ENCODE data around the gene EGFL8.
"Not testable (repeated sequence)": the region's sequence is repeated elsewhere in the genome, so short reads cannot be mapped to it uniquely, and the experiment has no call there.

EGFL8 gene

DNA sequence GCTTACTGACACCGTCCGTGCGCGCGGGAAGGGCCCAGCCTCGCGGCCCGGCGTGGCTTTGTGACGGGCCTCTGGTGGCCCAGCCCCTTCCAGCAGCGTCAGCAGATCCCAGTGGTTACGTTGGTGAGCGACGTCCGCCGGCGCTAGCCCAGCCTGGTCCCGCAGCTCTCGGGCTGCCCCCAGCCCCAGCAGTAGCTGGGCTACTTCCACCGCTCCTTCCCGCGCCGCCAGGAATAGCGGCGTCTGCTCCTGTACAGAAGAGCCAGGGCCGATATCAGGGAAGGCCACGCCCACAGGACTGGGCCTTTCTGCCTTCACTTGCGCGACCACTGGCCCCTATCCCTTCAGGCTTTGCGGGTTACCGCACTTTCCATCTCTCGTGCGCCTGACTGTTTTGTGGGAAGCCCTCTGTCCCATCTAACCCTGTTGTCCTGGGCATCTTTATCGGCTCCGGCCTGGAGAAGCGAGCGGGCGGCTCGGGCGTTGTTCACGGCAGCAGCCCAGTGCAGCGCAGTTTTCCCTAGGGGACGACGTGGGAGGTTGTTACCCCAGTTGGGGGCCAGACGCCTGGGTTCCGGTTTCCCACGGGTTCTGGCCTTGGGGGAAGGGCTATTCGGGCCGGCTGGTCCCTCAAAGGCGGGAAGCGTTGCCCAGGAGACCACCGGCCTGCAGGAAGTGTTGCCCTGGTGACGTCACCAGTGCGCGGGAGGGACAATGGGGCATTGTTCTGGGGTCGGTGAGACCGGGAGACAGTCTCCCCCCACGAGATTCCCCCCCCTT lies 31.7 kb downstream of the EGFL8 start:
- DNase-seq (ENCODE audit: low read depth in 2 of 2), result peak in 1 of 2 experiments; percentile 59

DNA sequence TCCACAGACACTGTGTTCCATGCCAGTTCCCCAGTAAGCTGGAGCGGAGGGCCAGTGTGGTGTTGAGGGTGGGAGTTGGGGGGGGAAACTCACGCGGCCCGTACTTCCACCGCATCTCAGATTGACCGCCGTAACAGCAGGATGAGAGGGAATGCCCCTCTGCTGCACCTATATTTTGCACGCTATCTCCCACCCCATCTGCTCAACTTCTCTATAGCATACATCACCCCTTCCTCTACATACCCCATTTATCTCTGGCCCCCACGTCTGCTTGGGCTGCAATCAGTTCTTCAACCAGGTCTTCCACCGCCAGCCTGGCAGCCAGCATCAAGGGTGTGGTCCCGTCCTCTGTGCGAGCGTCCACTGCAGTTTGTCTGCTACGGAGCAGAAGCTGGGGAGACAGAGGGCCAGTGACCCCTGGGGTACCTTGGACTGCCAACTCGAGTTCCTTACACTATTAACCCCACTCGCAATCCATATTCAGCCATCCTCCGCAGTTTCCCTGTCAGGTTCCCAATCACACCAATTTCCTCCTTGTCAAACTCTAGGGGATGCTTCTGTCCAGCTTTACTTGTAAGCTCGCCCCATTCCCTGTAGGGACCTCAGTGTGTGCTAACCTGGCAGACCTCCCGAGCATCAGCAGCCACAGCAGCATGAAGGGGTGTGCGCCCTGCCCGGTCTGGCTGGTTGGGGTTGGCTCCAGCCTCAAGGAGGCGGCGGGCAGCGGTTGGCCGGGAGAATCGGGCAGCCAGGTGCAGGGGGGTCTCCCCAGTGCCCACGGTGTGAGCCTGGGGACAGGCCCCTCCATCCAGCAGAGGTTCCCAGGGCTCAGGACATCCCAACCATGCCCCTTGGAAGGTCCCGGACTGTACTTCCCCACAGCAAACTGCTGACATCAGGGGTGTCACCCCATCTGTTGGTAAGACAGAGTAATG lies 32.6 kb downstream of the EGFL8 start:
- DNase-seq (ENCODE audit: low read depth in 2 of 2), result no peak

DNA sequence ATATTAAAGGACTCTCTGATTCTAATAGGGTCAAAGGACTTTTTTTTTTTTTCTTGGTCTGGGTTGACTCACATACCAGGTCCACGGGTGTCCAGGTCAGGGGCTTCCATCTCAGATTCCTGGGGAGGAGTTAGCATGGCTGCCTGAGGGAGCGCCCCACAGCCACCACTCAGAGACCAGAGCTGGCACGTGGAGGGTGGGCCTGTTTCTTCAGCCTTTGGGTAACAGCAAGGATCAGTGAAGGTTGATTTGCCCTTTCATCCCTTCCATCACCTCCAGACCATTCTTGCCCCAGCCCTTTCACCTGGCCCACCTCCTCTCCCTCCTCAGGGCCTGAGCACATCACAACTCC lies 33.9 kb downstream of the EGFL8 start:
- DNase-seq (ENCODE audit: low read depth in 2 of 2), result no peak

DNA sequence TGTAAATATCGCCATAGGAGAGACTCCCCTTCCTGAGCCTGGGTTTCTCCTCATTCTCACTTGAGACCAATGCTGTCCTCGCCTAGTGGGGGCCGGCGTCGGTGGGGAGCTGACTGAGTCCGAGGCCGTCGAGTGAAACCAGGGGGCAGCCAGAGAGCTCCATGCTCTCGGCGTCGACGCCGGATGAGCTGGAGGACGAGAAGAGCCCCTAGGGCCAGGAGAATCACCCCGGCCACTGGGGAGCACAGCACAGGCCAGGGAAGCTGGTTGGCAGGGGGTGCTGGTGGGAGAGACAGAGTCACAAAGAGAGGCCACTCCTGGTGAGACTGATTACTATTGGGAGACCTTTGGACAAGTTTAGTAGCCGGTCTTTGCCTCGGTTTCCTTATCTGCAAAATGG lies 34.5 kb downstream of the EGFL8 start:
- no peak for DNase-seq (ENCODE audit: low read depth in 2 of 2)

DNA sequence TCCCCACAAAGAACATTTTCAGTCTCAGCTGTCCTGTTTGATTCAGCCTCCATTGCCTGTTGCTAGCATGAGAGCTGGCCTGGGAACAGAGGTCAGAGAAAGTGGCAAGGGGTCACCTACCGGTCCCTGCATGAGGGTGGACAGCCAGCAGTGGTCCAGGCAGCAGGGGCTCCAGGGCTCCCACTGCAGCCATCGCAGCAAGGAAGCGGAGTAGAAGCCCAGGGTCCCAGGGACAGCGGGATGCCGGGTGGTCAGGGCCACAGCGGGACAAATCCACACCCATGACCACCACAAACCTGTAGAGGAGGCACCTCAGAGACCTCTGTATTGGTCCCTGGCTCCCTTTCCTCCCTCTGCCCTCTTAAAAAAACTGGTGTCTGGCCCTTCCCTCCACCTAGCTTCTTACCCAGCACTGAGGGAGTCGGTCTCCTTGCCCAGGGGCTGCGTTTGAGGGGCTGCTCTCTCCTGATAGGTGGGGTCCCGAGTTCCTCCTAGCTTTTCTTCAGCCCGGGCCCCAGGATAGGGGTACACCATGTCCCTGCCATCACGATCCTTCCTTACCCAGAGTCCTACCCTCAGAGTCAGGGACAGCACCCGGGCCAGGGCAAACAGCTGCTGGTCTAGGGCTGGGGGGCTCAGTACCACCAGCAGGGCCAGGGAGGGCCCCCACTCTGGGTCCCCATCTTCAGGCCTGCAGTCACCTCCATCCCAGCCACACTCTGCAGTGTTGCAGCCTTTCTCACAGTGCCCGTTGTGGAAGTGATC lies 36.5 kb downstream of the EGFL8 start:
- DNase-seq (ENCODE audit: low read depth in 2 of 2), result no peak

DNA sequence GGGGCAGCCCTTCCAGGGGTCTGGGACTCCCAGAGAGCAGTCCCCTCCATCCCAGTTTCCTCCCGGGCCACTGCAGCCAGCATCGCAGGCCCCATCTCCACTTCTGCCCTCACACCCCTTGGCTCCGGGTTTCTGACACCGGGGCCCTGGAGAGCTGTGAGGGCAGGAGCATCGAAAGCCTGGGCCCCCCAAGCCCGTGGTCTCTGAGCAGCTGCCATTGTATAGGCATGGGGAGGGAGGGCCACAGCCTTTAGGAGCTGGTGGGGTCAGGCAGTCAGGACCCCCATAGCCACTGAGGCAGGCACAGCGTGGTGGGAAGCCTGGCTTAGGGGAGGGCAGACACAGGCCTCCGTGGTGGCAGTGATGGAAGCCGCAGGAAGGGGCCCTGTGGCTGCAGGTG lies 37.8 kb downstream of the EGFL8 start:
- DNase-seq (ENCODE audit: low read depth in 2 of 2), result no peak

DNA sequence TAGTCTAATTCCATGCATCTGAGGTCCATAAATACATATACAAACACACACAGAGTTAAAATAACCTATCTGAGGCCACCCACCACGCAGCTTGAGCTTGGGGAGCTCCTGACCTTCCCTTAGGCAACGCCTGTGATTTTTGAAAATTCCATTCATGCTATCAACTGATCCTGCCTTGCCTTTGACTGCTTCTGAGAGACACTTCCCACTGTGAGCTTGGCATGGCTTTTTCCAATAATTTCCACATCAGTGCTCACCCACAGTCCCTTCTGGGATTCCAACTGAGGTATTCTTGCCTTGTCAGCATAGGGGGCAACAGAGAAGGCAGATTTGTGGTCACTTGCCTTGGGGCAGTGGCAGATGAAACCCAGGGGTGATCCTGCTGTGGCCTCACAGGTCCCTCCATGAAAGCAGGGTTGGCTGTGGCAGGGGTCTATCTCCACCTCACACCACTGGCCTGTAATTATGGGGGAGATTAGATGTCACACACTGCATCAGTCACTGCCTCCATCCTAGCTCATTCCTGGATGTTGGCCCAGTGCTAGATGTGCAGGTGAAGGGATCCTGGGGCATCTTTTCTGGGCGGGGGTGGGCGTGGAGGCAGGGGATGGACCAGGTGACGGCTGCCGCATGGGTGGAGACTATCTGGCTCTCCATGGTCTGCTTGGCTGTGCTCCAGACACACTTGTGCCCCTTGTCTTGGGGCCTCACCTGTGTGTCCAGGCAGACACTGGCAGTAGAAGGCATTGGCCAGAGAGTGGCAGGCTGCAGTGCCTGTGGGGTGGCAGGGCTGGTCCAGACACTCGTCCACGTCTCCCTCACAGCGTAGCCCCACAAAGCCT lies 39.3 kb downstream of the EGFL8 start:
- no peak for DNase-seq (ENCODE audit: low read depth in 2 of 2)

DNA sequence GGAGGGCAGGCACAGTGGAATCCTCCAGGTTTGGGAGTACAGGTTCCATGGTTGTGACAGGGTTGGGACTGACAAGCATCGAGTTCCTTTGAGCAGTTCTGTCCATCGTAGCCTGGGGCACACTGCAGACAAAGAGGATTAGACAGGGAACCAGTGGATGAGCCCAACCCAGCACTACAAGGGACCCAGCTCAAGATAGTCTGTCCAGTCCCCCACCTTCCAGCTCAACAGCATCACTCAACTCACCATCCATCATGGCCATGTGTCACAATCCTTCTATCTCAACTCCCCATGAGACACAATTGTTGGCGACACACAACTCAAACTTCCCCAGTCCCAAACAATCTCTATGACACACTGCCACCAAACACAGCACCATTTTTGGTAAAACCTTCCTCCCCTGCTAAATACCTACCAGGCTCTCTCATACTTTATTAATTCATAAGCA lies 39.9 kb downstream of the EGFL8 start:
- no peak for DNase-seq (ENCODE audit: low read depth in 2 of 2)

DNA sequence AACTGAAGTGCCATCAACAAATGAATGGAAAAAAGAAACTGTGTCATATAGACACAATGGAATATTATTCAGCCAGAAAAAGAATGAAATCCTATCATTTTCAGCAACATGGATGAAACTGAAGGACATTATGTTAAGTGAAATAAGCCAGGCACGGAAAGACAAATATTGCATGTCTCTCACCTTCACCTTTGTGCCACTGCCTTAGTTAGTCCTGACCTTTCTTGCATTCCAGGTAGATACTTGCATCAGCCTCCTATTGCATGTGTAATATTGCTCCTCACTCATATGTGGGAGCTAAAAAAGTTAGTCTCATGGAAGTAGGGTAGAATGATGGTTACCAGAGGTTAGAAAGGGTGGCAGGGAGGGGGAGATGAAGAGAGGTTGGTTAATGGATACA lies 44.6 kb downstream of the EGFL8 start:
- no peak for DNase-seq (ENCODE audit: low read depth in 2 of 2)

DNA sequence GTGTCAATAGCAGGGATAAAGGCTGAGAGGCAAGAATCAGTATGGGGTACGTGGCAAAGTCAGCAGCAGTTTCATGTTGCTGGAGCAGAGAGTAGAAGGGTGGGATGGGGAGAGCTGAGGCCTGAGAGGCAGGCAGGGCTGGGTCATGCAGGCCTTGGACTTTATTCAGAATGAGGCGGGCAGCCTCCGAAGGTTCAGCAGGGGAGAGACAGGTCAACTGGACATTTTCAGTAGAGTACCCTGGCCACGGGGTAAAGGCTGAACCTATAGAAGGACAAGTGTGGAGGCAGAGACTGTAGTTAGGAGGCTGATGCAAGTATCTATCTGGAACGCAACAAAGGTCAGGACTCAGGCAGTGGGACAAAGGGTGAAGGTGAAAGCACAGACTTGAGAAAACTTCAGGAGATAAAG lies 45.8 kb downstream of the EGFL8 start:
- no peak for DNase-seq (ENCODE audit: low read depth in 2 of 2)

DNA sequence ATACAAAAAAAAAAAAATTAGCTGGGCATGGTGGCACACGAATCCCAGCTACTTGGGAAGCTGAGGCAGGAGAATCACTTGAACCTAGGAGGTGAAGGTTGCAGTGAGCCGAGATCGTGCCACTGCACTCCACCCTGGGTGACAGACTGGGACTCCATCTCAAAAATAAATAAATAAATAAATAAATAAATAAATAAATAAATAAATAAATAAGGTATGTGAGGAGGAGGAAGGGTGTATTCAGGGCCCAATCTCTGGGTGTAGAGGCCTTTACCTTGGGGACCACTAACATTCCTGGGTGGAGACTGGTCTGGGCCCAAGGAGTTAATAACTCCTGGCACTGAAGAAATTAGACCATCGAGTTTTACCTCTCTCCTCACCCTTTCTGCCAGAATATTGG lies 47.0 kb downstream of the EGFL8 start:
- not testable (repeated sequence) for DNase-seq (ENCODE audit: low read depth in 2 of 2)

DNA sequence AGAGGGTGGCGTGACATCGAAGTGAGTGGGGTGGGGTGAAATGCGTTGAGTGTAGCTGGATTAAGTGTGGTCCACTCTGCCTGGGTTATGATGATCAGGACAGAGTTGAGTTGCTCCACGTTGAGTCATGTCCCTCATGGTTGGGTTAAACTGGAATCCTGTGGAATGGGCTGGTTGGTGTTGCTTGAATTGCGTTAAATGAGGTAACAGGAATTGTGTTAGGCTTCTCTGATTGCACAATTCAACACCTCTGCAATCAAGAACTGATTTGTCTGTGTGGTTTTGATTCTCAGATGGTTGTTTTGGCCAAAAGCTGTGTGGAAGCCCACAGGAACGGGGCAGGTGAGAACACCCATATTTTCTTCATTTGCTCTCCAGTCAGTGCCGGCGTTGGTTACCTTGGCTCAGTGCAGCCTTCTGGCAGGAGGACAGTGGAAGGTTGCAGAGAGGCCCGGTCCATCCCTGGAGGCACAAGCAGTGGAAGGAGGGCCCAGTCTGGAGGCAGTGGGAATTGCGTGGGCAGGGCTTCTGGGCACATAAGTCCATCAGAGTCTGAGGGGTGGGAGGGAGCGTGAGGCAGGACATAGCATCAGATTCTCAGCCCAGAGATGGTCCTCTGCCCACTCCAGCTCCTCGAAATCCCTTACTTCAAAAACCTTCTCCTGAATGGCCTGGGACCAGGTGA lies 47.8 kb downstream of the EGFL8 start:
- DNase-seq (ENCODE audit: low read depth in 2 of 2), result no peak

DNA sequence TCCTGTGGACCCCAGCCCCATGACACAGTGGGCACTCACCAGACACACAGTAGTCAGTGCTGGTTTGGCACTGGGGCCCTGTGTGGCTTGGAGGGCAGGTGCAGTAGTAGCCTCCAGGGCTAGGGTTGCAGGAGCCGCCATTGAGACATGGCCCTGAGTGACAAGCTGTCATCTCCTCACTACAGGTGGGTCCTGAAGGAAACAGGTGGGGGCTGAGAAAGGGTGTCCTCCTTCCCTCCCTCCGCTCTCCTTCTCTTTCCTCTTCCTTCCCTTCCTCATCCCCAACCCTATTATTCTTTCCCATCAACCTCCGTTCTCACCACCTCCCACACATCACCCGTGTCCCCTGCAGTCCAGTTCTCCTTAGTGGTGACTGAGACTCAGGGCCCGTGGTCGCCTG lies 49.3 kb downstream of the EGFL8 start:
- no peak for DNase-seq (ENCODE audit: low read depth in 2 of 2)

DNA sequence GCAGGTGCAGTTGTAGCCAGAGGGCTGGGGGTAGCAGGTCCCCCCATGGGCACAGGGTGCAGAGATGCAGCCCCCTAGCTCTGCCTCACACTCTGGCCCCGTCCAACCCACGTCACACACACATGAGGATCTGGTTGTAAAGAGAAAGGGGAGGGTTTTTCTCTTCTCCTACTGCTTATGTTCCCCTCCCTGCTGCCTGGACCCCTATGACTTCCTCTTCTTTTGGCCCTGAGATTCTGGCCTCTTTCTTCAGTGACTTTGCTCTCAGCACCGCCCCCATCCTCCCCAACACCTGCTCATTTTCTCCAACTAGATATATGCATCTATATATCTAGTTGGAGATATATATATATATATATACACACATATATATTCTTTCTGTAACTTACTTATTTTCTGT lies 49.7 kb downstream of the EGFL8 start:
- DNase-seq (ENCODE audit: low read depth in 2 of 2), result no peak

DNA sequence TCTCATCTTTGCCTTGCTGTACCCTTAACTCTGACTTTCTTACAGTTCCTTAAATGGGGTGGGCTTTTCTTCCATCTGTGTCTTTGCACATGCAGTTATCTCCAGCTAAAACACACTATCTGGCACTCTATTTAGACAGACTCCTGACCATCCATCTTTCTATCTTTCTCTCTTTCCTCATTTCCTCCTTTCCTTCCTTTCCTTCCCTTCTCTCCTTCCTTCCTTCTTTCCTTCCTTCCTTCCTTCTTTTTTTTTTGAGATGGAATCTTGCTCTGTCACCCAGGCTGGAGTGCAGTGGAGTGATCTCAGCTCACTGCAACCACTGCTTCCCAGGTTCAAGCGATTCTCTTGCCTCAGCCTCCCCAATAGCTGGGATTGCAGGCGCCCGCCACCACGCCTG lies 51.2 kb downstream of the EGFL8 start:
- no peak for DNase-seq (ENCODE audit: low read depth in 2 of 2)

DNA sequence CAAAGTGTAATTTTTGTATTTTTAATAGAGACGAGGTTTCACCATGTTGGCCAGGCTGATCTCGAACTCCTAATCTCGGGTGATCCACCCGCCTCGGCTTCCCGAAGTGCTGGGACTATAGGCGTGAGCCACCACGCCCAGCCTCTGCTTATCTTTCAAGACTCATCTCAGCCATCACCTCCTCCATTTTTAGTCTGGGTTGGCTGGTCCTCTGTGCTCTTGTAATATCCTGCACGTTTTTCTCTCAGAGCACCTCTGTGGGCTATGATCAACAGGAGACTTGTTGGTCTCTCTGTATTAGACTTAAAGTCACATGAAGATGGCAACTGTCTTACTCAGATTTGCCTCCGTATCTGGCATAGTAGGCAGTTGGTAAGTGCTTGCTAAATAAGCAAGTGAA lies 51.9 kb downstream of the EGFL8 start:
- no peak for DNase-seq (ENCODE audit: low read depth in 2 of 2)

DNA sequence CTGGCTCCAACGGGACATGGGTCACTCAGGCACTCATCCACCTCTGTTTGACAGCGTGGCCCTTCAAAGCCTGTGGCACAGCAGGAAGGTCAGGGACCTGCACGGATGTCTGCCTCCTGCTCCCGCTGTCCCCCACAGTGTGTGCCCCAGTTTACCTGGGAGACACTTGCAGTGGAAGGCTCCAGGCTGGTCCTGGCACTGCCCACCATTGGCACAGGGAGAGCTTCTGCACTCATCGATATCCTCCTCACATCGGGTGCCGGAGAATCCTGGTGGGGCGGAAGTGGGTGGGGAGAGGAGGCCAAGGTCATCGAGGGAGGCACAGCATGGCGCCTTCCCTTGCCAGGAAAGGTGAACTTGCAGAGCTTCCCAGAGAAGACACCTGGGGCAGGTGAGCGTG lies 52.6 kb downstream of the EGFL8 start:
- no peak for DNase-seq (ENCODE audit: low read depth in 2 of 2)
